ENCODE results near the gene ZNF133.

ZNF133 gene

GRCh38 chr20:18316166-18316565 is 27.8 kb downstream of the ZNF133 start:
- Histone ChIP-seq H2AFZ (ENCODE audit: low read length) (no peak overlapping the region), H3K79me2 (ENCODE audit: insufficient read depth, low read length) (no peaks in the 10 kb centered on the region), H3K36me3 (ENCODE audit: insufficient read depth, low read length) (peaks cover 3% of the 10 kb centered on the region; the same call in 1 of the 2 replicates), H4K20me1 (ENCODE audit: insufficient read depth, low read length, poor library complexity, severe bottlenecking) (no peaks in the 10 kb centered on the region), H3K9me3 (ENCODE audit: insufficient read depth, low read depth, low read length) (no peaks in the 10 kb centered on the region), H3F3A (ENCODE audit: low read depth) (no peaks in the 10 kb centered on the region), H3K9me2 (replicated peaks; ENCODE audit: low read depth, low read length) (no peaks in the 10 kb centered on the region), H3K9ac (ENCODE audit: low read depth, low read length, poor library complexity, severe bottlenecking) (no peak overlapping the region), H3K27me3 (ENCODE audit: insufficient read depth, low read length, poor library complexity, severe bottlenecking) (no peaks in the 10 kb centered on the region), H3K4me2 (ENCODE audit: low read depth, low read length, poor library complexity, severe bottlenecking) (no peak overlapping the region), H3K4me3 (ENCODE audit: low read length, poor library complexity, severe bottlenecking) (no peak overlapping the region), H3K4me1 (ENCODE audit: insufficient read depth, low read length, poor library complexity, severe bottlenecking) (no peaks in the 10 kb centered on the region)
- TF ChIP-seq CTCF (conservative IDR thresholded peaks at IDR 0.05; ENCODE audit: low read length) (no peak), EZH2phosphoT487 (IDR thresholded peaks at IDR 0.05; ENCODE audit: borderline replicate concordance) (no peak)

GRCh38 chr20:18321316-18321715 is 33.0 kb downstream of the ZNF133 start:
- Histone ChIP-seq H3F3A (ENCODE audit: low read depth) (no peaks in the 10 kb centered on the region), H2AFZ (ENCODE audit: low read length) (no peak overlapping the region), H4K20me1 (ENCODE audit: insufficient read depth, low read length, poor library complexity, severe bottlenecking) (no peaks in the 10 kb centered on the region), H3K27me3 (ENCODE audit: insufficient read depth, low read length, poor library complexity, severe bottlenecking) (no peaks in the 10 kb centered on the region), H3K4me1 (ENCODE audit: insufficient read depth, low read length, poor library complexity, severe bottlenecking) (no peaks in the 10 kb centered on the region), H3K4me3 (ENCODE audit: low read length, poor library complexity, severe bottlenecking) (no peak overlapping the region), H3K9me2 (replicated peaks; ENCODE audit: low read depth, low read length) (no peaks in the 10 kb centered on the region), H3K4me2 (ENCODE audit: low read depth, low read length, poor library complexity, severe bottlenecking) (no peak overlapping the region), H3K79me2 (ENCODE audit: insufficient read depth, low read length) (no peaks in the 10 kb centered on the region), H3K9me3 (ENCODE audit: insufficient read depth, low read depth, low read length) (no peaks in the 10 kb centered on the region), H3K36me3 (ENCODE audit: insufficient read depth, low read length) (no peaks in the 10 kb centered on the region; the same call in 1 of the 2 replicates), H3K9ac (ENCODE audit: low read depth, low read length, poor library complexity, severe bottlenecking) (no peak overlapping the region)
- TF ChIP-seq EZH2phosphoT487 (IDR thresholded peaks at IDR 0.05; ENCODE audit: borderline replicate concordance) = no peak
- no peak for TF ChIP-seq CTCF (conservative IDR thresholded peaks at IDR 0.05; ENCODE audit: low read length)

DNA sequence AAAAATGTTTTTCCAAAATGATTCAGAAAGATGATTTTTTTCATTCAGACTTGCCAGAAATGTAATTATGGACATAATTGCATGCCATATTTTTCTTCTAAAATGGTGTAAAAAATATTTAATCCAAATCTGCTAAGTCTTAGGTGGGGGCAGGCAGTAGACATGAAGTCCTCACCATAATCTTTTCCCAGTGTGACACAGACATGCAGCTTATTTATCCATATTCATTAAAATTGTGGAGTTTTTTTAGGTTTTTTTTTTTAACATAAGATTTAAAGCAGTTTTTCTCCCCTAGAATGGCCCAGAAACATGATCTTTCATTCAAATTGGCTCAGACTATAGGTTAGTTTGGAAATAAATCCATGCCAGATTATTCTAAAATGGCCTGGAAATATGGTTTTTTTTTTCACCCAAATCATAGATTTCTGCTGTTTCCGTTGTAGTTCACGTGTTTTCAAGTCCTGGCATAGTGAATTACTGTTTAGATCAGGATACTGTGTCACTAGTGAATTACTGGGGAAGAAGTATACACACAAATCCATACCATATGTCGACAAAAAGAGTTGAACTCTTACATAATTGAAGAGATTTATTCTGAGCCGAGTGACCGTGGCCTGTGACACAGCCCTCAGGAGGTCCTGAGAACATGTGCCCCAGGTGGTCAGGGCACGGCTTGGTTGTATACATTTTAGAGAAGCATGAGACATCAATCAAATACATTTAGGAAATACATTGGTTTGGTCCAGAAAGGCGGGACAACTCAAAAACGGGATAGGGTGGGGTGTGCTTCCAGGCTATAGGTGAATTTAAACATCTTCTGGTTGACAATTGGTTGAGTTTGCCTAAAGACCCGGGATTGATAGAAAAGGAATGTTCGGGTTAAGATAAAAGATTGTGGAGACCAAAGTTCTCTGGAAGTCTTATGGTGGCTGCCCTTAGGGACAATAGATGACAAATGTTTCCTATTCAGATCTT is 33.9 kb downstream of the ZNF133 start:
- no peaks in the 10 kb centered on the region for H3K36me3 ChIP-seq (ENCODE audit: insufficient read depth, low read length)
- no peaks in the 10 kb centered on the region for H3K9me2 ChIP-seq (replicated peaks; ENCODE audit: low read depth, low read length)
- H3F3A ChIP-seq (ENCODE audit: low read depth) = no peaks in the 10 kb centered on the region
- no peaks in the 10 kb centered on the region for H3K27me3 ChIP-seq (ENCODE audit: insufficient read depth, low read length, poor library complexity, severe bottlenecking)
- no peak overlapping the region for H3K4me3 ChIP-seq (ENCODE audit: low read length, poor library complexity, severe bottlenecking)
- no peaks in the 10 kb centered on the region for H4K20me1 ChIP-seq (ENCODE audit: insufficient read depth, low read length, poor library complexity, severe bottlenecking)
- TF ChIP-seq CTCF (conservative IDR thresholded peaks at IDR 0.05; ENCODE audit: low read length) (no peak), EZH2phosphoT487 (IDR thresholded peaks at IDR 0.05; ENCODE audit: borderline replicate concordance) (no peak)
- no peaks in the 10 kb centered on the region for H3K4me1 ChIP-seq (ENCODE audit: insufficient read depth, low read length, poor library complexity, severe bottlenecking)
- no peak overlapping the region for H3K4me2 ChIP-seq (ENCODE audit: low read depth, low read length, poor library complexity, severe bottlenecking)
- H2AFZ ChIP-seq (ENCODE audit: low read length) = no peak overlapping the region
- no peaks in the 10 kb centered on the region for H3K9me3 ChIP-seq (ENCODE audit: insufficient read depth, low read depth, low read length)
- H3K9ac ChIP-seq (ENCODE audit: low read depth, low read length, poor library complexity, severe bottlenecking) = no peak overlapping the region
- H3K79me2 ChIP-seq (ENCODE audit: insufficient read depth, low read length) = no peaks in the 10 kb centered on the region
